Stimulated activated naive CD4-positive, alpha-beta T cell (primary cell): ENCODE measurements around the gene KDM2B.
"Not testable (repeated sequence)": the region's sequence is repeated elsewhere in the genome, so short reads cannot be mapped to it uniquely, and the experiment has no call there.

Source experiments
- DNase-seq, 6 experiments: peaks; one replicate each; lab custom pipeline; 2025; lab: John Stamatoyannopoulos, UW

The KDM2B gene

DNA sequence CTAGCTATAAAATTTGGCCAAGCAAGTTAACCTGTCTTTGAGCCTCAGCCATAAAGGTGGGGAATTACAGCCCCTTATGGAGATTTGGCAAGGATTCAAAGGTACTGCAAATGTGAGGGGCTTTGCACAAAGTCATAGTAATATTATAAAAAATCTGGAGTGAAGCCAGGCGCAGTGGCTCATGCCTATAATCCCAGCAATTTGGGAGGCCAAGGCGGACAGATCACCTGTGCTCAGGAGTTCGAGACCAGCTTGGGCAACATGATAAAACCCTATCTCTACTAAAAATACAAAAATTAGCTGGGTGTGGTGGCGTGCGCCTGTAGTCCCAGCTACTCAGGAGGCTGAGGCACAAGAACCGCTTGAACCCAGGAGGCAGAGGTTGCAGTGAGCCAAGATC is 4.1 kb upstream of the KDM2B start:
- not testable (repeated sequence) for DNase-seq

DNA sequence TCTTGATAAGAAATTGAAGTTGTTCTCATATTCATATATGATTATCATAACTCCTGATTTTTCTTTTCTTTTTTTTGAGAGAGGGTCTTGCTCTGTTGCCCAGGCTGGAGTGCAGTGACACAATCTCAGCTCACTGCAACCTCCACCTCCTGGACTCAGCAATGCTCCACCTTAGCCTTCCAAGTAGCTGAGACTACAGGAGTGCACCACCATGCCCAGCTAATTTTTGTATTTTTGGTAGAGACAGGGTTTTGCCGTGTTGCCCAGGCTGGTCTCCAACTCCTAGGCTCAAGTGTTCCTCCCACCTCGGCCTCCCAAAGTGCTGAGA is 2.5 kb upstream of the KDM2B start:
- DNase-seq = not testable (repeated sequence)

DNA sequence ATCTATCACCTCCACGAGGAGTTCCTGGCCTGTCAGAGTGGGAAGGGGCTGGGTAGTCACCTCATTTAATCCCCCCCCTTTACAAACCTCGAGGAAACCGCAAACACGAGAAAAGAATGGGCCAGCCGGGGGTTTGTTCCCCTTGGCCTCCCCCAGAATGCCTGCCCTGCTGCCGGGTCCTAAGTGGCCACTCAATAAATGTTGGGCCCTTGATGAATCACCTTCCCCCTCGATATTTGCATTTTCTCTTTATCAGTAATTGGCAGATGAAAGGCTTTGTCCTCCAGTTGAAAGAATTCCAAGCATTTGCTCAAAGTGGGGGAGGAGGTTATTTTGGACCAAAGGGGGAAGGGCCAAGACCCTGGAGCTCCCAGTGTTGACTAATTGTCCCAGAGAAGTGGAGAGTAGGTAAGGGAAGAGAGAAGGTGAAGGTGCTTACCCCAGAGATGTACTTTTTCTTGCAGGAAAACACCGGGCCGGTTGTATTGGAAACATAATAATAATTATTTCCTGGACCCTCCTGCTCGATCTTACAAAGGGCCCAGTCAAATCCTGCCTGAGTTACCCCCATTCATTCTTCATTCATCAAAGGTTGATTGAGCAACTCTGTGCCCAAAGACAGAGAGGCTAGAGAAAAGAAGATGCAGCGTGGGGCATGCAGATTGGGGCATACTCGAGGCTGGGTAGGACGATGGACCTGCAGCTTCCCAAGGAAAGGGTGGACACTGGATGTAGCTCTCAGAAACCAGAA is 1.9 kb upstream of the KDM2B start:
- DNase-seq = no peak

DNA sequence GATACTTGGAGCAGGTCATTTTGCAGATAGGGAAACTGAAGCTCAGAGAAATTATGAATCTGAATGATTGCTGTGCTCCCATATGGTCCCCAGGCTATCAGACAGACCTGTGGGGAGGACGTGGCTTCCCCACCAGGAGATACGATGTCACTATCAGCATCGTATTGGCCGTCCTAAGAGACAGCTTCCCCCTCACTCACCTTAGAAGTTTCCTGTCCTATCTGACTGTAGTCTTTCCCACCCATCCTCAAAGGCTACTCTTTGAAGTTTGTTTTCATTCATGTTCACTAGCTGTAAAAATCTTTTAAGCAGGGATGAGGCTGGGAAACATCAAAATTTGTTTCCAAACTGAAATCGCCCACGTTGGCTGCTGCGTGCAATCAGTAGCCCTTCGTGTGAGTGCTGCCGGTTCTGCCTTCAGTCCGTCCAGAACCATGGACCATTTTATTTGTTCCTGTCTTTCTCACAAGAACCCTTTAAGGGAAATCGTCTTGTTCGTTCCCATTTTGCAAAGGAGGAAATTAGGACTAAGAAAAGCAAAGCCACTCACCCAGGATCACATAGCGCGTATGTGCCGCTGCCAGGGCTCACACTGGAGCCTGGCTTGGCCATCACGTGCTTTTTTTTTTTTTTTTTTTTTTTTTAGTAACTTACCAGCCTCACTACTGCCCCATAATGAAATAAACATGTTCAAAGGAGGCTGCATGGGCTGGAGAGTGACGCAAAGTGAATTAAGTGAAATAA is 1.0 kb upstream of the KDM2B start:
- peak in 2 of 6 experiments; percentile 18 to 34 for DNase-seq

DNA sequence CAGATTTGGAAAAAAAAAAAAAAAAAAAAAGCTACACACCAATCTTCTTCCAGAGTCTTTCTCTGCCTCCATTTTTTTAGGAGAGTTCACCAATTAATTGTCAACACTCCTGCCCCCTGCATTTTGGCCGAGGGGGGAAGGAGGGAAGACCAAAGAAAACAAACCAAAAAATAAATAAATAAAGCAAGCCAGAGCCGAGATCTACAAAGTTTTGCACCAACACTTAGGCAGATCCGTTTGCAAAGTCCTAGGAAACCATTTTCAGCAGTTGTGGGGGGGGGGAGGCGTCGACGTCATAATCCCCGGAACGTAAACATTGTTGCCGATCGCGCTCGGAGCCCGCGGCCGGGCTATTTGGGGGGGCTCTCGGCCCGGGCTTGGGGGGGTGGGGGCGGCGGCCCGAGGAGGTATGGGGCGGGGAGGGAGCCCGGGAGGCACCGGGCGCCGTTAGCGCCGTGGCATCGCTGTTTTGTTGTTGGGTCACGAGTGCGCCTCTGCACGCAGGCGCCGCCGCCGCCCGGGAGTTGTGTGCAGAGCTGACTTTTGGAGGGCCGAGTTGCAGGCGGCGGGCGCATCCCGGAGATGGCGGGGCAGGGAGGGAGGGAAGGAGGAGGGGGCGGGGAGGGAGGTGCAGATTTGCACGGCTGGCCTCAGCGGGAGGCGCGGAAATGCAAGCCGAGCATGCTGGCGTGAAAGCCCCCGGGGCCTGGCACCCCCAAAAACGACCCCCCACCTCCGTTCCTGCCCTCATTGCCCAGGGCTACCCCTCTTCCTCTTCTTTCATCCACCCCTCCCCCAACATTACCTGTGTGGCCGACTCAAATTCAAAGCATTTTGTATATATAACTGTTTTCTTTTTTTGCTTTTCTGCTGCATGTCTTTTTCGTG is 598 bp downstream of the KDM2B start:
- peak; percentile 66 to 89 (median 76) for DNase-seq

DNA sequence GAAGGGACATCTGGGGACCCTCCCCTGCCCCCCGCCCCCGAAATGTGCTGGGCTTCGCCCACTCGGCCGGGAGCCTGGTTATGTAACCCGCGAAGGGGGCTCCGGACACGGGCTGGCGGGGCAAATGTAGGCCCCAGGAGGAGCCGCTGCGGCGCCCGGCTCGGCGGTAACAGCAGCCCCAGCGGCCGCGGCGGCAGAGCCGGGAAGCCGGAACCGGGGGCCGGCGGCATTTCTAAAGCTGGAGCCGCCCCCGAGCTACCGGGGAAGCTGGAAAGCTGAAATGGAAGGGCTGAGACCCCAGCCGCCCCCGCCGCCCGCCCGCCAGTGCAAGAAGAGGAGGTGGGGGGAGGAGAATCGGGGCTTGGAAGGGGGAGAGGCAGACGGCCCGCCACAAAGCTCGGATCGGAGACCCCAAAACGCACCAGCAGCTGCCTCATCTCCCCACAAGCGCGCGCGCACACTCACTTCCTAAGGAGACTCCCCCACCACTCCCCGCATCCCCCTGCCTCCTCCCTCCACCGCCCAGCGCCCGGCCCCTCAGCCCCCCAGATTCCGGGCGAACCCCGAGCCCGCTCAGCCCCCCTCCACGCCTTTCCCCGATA is 1.5 kb downstream of the KDM2B start:
- DNase-seq = peak in 5 of 6 experiments; percentile 15 to 60 (median 28)

DNA sequence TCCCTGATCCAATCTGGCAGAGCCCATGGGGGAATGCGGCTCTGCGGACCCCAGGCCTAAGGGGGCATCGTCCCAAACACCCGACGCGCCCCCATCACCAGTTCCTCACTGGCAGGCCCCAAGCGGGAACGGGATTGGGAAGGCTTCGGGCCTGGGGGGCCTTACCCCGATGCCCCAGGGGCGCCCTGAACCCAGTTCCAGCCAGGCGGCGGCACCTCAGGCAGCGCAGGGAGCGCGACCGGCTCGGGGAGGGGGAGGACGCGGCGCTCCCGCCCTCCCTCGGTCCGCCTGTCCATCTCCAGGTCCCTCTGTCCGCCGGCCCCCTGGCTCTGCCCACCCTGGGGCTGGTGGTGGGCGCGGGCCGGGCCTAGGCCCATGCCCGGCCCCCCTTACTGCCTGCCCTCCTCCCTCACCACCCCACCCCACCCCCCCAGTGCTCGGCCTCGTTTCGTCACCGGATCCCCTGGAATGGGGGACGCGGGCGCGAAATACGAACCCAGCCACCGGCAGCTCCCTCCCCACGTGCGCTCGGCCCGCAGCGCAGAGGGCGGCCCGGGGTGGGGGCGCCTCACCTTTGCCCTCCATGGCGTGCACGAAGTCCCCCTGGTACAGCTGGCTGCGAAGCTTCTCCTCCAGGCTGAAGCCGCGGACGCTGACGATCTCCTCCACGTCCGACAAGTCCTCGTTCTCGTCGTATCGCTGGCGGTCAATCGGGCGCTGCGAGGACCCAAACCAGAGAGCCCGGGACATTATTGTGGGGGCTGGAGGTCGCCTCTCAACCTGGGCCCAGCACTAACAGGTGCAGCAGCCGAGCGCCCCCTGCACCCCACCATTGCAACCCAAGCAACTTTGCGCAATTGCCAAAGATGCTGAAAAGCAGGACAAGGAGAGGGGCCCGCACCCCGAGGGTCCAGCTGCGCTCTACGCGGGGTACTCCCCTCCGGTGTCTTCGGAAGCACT is 2.3 kb downstream of the KDM2B start:
- peak in 2 of 6 experiments; percentile 19 to 40 for DNase-seq

DNA sequence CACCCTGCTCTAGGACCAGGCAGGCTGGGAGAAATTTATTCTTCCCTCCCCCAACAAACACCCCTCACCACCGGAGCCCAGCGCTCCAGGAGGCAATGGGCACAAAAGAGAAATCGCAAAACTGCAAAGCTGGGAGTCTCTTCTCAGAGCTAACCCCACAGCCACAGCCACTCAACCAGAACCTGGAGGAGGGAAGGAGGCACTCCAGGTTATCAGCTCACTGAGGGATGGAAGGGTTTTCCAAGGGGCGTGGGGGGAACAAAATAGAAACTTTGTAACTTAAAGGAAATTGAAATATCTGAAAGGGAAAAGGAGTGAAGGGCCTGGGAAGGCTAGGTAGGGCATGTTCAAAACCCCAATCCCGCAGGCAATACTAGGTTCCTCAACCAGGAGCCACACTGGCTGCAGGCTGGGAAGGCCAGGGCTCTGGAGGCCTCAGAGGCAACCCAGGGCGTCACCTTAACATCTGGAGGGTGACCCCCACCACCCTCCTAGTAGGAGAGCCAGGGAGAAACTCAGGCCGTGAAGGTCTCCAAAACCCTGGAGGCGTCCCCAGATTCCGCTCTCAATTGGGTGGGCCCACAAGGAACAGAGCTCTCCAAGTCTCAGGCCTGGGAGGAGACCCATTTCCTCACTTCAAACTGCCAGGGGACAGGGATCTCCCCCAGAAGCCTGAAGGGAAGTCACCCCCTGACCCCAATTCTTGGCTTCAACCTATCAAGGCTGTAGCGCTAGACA is 3.2 kb downstream of the KDM2B start:
- DNase-seq = no peak

DNA sequence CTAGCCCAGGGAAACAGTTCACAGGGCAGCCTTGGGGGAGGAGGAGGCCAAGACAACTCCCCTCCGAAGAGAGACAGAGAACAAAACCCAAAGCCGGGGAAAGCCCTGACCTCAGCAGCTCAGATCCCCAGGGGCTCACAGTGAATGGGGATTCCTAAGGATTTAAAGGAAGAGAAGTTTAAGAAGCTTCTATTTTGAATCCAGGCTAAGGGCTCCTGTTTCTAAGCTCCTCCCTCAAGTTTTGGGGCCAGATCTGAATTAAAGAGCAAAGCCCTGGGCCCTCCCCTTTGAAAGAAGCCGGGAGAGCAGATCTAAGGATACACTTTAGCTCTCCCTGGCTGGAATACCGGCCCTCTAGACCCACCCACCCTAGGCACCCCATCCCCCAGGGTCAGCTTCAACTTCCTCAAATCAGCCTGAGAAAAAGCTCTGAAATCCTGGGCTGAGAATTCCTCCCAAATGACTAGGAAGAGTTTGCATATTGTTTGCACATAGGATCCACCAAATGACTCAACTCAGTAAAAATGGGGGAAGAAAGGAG is 3.9 kb downstream of the KDM2B start:
- DNase-seq = no peak

DNA sequence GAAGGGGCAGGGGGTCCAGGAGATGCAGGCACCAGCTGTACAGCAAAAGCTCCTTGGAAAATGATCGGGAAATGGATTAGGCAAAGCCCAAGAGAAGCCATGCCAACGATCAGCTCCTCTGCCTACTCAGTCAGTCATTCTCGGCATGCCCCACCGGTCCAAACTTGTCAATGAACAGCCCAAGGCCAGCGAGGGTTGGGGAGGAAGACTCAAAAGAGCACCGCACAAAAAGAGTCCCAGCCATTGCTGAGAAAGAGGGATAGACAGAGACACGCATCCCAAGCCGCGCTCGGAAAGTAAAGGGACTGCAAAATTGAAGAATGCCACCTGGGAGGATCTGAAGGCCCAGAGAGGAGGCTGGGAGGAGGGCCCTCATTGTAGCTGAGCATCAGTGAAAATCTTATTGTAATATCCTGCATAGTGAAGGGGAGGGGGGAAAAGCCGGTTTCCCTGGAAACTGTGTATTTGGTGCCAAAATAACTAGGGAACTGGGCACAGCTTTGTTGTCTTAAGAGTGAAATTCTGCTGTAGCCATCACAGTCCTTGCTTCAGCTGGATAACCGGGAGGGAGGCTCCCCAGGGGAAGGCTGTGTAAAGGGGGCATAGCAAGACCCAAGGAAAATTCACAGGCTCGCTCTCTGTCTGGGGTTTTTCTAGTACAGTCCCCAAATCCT is 4.7 kb downstream of the KDM2B start:
- DNase-seq = no peak

DNA sequence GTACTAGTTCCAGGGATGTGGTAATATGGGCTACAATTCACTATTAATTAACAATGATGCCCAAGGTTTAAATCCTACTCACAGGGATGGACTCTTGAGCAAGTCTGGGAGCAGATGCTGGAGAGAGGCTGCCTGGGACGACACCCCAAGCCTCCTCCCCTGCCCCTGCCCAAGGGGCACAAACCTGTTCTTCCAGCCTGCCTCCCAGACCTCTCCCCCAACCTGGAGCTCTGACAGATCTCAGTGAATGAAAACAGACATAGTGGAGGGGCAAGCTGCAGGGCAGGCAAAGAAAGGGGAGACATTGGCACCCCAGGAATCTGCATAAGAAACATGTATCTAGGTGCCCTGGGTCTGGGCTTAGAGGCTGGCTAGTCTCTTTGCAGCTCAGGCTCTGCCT is 5.8 kb downstream of the KDM2B start:
- no peak for DNase-seq

DNA sequence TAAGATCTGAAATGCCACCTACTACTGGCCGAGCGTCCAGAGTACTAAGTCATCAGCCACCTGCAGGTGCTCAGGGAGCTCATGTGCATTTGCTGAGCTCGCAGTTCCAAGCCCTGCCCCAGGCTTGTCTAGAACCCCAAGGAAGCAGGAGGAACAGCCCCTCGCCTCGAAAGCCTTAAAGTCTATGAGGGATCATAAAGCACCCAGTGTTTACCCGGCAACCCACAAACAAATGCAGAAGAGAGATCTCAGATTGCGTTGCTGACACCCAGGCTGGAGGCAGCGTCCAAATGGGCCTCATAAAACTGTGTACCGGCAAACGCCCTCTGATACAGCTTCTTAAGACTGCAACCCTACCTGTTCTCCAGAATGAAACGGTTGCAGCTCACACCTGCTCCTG is 6.8 kb downstream of the KDM2B start:
- no peak for DNase-seq

DNA sequence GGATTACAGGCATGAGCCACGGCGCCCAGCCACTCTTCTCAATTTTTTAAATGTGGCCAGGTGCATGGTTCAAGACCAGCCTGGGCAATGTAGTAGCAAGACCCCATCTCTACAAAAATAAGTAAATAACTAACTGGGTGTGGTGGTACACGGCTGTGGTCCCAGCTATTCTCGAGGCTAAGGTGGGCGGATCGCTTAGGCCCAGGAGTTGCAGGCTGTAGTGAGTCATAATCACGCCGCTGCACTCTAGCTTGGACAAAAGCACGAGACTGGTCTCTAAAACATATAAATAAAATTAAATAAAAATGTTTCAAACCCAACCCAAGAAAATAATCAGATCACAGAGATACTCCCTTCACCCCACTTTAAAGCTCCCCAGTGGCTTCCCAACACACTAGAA is 8.9 kb downstream of the KDM2B start:
- DNase-seq = no peak

DNA sequence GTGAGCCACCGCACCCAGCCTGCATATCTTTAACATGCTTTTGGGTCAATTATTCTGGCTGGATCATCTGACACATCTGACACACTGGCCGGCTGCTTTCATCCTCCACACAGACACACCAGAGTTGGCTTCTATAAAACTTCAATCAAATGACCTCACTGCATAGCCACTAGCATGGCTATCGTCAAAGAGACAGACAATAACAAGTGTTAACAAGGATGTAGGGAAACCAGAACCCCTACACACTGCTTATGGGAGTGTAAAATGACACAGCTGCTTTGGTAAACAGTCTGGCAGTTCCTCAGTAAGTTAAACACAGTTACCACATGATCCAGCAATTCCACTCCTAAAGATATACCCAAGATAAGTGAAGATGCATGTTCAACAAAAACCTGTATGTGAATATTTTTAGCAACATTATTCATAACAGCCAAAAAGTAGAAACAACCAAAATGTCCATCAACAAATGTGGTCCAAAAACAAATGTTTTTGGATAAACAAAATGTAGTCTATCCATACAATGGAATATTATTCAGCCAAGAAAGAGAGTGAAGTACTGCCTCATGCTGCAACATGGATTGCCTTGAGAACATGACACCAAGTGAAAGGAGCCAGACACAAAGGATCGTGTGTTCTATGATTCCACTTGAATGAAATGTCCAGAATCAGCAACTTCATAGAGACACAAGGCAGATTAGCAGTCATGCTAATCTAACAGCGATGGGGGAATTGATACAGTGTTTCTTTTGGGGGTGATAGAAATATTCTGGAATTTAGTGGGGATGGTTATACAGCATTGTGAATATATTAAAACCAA is 10.1 kb downstream of the KDM2B start:
- no peak for DNase-seq

DNA sequence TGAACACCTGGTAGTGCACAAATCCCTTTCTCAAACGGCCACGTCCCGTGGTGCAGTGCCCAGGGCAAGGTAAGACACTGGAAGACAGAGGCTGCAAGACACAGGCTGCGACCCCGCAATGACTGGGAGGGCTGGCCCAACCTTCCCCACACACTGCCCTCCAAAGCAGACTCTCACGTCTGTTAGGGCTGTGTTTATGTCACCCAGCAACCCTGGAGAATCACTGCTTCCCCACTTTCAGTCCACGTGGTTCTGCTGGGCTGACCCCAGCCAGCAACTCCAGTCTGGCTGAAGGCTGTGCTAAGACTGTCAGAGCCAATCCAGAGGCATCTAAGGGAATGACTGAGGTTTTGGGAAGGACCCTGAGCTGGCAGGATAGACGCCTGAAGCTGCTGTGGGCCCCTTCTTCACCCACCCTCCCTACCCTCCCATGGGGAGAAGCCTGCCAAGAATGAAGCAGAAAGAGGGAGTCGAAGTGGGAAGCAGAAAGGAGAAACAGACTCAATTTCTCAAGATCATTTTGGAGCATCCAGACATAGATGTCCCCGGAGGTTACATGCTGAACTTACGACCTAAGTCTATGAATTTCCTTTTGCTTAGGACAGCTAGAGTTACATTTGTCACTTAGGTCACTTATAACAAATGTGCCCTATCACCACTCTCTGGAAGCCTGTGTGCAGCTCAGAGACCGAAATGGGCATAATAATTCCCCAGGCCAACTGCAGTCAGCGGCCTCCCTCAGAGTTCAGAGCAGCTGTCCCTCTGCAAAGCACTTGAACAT is 11.7 kb downstream of the KDM2B start:
- no peak for DNase-seq

DNA sequence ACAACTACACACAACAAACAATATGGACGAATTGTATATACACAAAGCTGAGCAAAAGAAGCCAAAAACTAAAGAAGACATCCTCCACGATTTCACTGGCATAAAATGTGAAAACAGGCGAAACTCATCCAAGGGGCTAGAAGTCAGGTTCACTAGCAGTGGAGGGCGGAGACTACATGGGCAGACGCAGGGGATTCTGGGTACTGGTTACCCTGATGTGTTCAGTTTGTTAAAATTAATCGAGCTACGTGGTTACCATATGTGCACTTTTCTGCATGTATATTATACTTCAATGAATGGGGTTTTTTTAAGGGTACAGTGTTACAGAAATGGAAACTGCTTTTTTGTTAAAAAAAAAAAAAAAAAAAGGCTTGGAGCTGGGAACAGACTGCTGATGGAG is 12.3 kb downstream of the KDM2B start:
- no peak for DNase-seq

DNA sequence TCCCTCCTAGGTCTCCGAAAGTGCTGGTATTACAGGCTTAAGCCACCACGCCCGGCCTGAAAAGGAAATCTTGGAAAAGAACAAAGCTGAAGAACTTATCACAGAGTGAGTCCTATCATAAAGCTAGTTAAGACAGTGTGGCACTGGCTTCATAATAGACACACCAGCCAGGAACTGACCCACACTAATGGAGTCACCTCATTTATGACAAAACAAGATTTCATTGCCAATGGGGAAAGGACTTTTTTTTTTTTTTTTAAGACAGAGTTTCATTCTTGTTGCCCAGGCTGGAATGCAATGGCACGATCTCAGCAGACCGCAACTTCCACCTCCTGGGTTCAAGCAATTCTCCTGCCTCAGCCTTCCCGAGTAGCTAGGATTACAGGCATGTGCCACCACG is 15.7 kb downstream of the KDM2B start:
- no peak for DNase-seq

DNA sequence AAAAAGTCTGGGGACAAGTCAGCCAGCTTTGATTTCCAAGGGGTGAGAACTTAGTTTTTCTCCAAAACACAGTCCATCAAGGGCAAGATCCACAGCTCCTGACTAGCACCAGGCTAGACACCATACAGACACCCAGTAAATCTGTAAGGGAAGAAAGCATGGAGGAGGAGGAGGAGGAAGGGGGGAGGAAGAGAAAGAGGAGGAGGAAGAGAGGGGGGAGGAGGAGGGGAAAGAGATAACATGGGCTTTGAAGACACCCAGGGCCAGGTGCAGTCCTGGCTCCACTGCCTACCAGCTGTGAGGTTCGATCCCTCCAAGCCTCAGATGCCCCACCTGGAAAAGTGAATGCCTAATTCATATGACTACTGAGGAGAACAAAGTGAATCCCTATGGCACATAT is 18.3 kb downstream of the KDM2B start:
- no peak for DNase-seq
